A549 treated with Mapracorat at 1 μM for 4 hours (cell line): ENCODE data around the gene C1orf87. TPM values are rescaled to one million over a fixed set of nuclear protein-coding genes. Genes with fewer than 3 reads are reported as not detected.

Experiments used
- total RNA-seq: library from RNA; stranded (reverse); fragments of 200-300 nt; extraction: Qiagen RNA extraction; gene quantifications from 5 replicates; pipeline ENCODE4 v1.2.3, GENCODE V29; 2022

C1orf87 gene, protein sequence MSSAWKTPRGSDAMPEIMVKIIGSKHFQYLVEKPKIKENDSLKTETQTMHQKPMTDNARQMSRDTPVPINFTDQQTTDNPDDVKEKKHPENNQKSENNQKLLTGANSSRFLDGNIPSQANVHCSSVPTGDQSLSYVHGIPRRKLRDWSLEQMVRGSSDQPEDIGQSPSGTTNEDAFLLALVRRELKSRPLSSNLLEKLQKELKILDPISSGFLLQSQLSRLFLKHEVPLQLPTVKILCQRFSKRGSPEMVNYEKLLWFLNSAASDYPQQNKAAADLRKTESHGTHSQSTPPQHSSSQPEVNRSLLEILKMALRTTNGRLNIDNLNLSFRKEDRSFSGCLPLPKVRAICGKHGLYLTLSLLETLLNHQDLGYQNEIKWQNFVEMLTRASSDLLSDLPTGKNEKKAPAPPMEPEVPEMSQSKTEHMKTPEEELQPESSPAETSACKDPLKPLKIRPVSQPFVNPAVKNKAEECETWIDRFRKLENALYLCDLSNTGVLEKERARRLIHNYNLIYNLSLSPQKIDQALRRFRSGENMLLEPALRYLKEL
- total RNA-seq: not detected in 5 replicates

DNA sequence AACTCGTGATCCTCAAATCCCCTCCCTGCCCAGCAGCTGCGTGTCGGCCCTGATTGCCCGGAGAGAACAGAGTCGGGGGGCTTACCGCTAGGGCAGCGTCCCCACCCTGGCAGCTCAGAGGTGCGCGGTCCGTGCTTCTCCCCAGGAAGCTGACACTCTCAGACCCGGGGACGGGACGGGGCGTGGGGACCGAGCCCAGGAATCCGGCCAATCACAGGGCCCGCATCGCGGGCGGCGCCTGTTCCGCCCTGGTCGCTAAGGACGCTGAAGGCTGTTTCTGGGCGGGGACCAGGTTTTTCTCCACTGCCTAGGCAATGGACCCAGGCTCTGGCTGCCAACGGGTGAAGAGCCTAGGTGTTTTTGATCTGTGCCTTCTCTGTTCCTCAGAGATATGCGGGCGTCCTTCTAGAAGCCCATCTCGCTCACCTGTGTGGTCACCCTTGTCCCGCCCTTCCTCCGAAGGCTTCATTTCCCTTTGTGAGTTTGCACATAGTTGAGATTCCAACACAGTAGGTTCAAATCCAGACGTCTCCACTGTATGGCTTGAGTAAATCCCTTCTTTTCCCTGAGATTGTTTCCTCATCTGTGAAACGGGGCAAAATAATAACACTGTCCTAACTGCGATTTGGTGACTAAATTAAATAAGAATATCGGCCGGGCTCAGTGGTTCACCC, at the start of gene C1orf87:
Gene C1orf87 (minus strand): TSS at position 166 of the 674 bp plus-strand sequence. CDS start 1,127 bp downstream, outside the sequence.

Other genes with a start within 250 kb of the C1orf87 start
- gene CYP2J2, start 147.0 kb downstream of the C1orf87 start, total RNA-seq: 0.07 to 0.11 TPM (median 0.08 TPM) in 3 of 5 replicates, not detected in the others